Measurements from ENCODE around the gene RAB35.
"Not testable (repeated sequence)": the region's sequence is repeated elsewhere in the genome, so short reads cannot be mapped to it uniquely, and the experiment has no call there.

Gene RAB35

GRCh38 chr12:120051535-120051934 is 65.0 kb downstream of the RAB35 start:
- H3K4me1 Mint-ChIP-seq (ENCODE audit: low read depth): peaks cover 41% of the 10 kb centered on the region
- H3K9me3 Mint-ChIP-seq (ENCODE audit: low read depth): no peaks in the 10 kb centered on the region
- no peaks in the 10 kb centered on the region for H3K27me3 Mint-ChIP-seq
- no peak overlapping the region for H3K27ac Mint-ChIP-seq
- H3K36me3 Mint-ChIP-seq: peaks cover 24% of the 10 kb centered on the region
- H3K4me3 Mint-ChIP-seq: no peak overlapping the region

- H3K4me1 Mint-ChIP-seq (ENCODE audit: low read depth): peaks cover 42% of the 10 kb centered on the region
- peaks cover 23% of the 10 kb centered on the region for H3K36me3 Mint-ChIP-seq
- peak overlapping the region; percentile 59 for H3K27ac Mint-ChIP-seq
- H3K9me3 Mint-ChIP-seq (ENCODE audit: low read depth): no peaks in the 10 kb centered on the region
- H3K4me3 Mint-ChIP-seq: no peak overlapping the region
- no peaks in the 10 kb centered on the region for H3K27me3 Mint-ChIP-seq
These were observed 67.1 kb downstream of the RAB35 start for GRCh38 chr12:120049426-120049825.

- Mint-ChIP-seq H3K9me3 (ENCODE audit: low read depth) (no peaks in the 10 kb centered on the region), H3K27ac (peak overlapping the region; percentile 69), H3K36me3 (peaks cover 27% of the 10 kb centered on the region), H3K27me3 (no peaks in the 10 kb centered on the region), H3K4me3 (no peak overlapping the region), H3K4me1 (ENCODE audit: low read depth) (peaks cover 41% of the 10 kb centered on the region)
These were observed 68.3 kb downstream of the RAB35 start for GRCh38 chr12:120048263-120048662.

- H3K4me1 Mint-ChIP-seq (ENCODE audit: low read depth): peaks cover 39% of the 10 kb centered on the region
- H3K27ac Mint-ChIP-seq: peak overlapping the region; percentile 28
These were observed 69.5 kb downstream of the RAB35 start for GRCh38 chr12:120047072-120047471.

GRCh38 chr12:120045367-120045766 is 71.2 kb downstream of the RAB35 start:
- not testable (repeated sequence) for H3K27ac Mint-ChIP-seq

More at GRCh38 chr12:120047072-120047471, 69.5 kb downstream of the RAB35 start:
- Mint-ChIP-seq H3K36me3 (peaks cover 22% of the 10 kb centered on the region), H3K9me3 (ENCODE audit: low read depth) (no peaks in the 10 kb centered on the region), H3K27me3 (no peaks in the 10 kb centered on the region), H3K4me3 (no peak overlapping the region)

More at GRCh38 chr12:120045367-120045766, 71.2 kb downstream of the RAB35 start:
- H3K27me3 Mint-ChIP-seq; H3K4me3 Mint-ChIP-seq; H3K9me3 Mint-ChIP-seq (ENCODE audit: low read depth): not testable (repeated sequence)
- peaks cover 52% of the 10 kb centered on the region for H3K4me1 Mint-ChIP-seq (ENCODE audit: low read depth)
- peaks cover 17% of the 10 kb centered on the region for H3K36me3 Mint-ChIP-seq

All from activated naive CD8-positive, alpha-beta T cell (primary cell).